Panc1 (cell line): ENCODE measurements around the gene SLC11A2.

Source experiments
- CTCF ChIP-seq: fragments of 450-650 bp; IDR thresholded peaks from 2 replicates; pipeline ENCODE4 v1.5.1; 2017; ENCODE audit warnings: mild to moderate bottlenecking
- POLR2AphosphoS5 ChIP-seq: IDR thresholded peaks from 2 replicates; pipeline ENCODE4 v1.6.1; 2012; ENCODE audit warnings: mild to moderate bottlenecking, low read depth, low read length, moderate library complexity
- REST ChIP-seq, 2 experiments: IDR thresholded peaks; 2 replicates each; pipeline ENCODE4 v1.6.1; 2011 to 2012; ENCODE audit warnings: low read depth in 2 of 2, control low read depth in 1 of 2, low read length in 1 of 2, mild to moderate bottlenecking in 1 of 2, moderate library complexity in 1 of 2; ENCODE audit not compliant: insufficient read depth in 1 of 2
- SIN3A ChIP-seq: IDR thresholded peaks from 2 replicates; pipeline ENCODE4 v1.6.1; 2012; ENCODE audit warnings: low read depth, mild to moderate bottlenecking, low read length, moderate library complexity, borderline replicate concordance; ENCODE audit not compliant: insufficient read depth
- TCF7L2 ChIP-seq: IDR thresholded peaks from 2 replicates; pipeline ENCODE4 v1.6.1; 2011; ENCODE audit warnings: mild to moderate bottlenecking, low read depth, low read length, inconsistent platforms

GRCh38 chr12:50985322-50985721 lies 40.9 kb downstream of the SLC11A2 start:
- TF ChIP-seq POLR2AphosphoS5 (no peak), SIN3A (no peak), CTCF (no peak), REST (IDR thresholded peaks at IDR 0.05; ENCODE audit: insufficient read depth in 1 of 2, low read depth in 2 of 2, low read length in 1 of 2) (no peak), TCF7L2 (no peak)
